ENCODE results near the gene TTI1.
A peak's percentile ranks its signal among the peaks of the same experiment; 100 is the strongest.
"Not testable (repeated sequence)": the region's sequence is repeated elsewhere in the genome, so short reads cannot be mapped to it uniquely, and the experiment has no call there.

Gene TTI1

GRCh38 chr20:38009416-38009815 lies 23.8 kb downstream of the TTI1 start:
- DNase-seq (ENCODE audit: low spot score), result not testable (repeated sequence)

DNA sequence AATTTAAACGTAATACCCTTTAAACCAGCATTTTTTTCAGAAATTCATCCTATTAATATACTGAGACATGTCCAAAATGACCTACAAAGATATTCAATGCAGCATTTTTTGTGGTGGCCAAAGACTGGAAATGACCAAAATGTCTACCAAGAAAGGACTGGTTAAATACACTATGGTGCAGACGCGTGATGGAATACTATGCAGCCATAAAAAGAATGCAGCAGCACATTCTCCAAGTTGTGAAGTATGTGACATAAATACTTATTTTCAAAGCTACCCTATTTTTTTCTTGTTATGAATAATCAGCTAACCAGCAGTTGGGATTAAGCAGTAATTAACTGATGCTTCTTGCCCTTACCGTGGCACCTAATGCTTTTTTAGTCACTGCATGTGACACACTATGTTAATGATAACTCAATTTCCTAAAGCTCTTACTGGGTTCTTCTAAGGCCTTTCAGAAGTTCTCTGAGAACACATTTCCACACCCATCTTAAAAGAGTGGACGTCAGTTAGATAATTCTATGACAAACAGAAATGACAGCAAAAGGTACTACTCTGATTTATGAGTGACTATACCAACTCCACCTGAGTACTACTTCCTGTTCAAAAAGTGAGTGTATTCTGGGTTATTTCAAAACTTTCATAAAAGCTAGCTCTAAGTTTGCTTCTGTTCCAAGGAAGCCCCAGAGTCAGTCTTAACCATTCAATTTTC lies 24.9 kb downstream of the TTI1 start:
- DNase-seq (ENCODE audit: low spot score), result no peak

GRCh38 chr20:38007526-38007925 lies 25.7 kb downstream of the TTI1 start:
- DNase-seq (ENCODE audit: low spot score), result peak; percentile 78

GRCh38 chr20:38005903-38006302 lies 27.4 kb downstream of the TTI1 start:
- DNase-seq (ENCODE audit: low spot score), result no peak

GRCh38 chr20:38004416-38004815 lies 28.8 kb downstream of the TTI1 start:
- DNase-seq (ENCODE audit: low spot score), result no peak

DNA sequence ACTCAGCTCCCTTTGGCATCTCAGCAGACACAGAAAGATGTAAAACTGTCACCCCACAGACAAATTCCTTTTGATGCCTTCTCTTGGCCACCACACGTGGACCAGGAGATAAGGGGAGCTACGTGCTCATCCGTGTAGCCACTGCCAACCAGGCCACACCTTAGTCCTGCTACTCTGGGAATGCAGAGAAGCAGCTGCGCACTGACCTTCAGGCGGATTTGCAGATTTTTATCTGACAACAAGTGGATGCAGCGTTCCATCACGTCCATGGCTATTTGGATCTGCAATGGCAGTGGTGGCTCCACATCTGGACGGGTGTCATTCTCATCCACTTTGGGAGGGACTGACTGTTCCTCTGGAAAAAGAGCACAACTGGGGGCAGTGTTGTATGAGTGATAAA lies 30.8 kb downstream of the TTI1 start:
- DNase-seq (ENCODE audit: low spot score), result no peak

DNA sequence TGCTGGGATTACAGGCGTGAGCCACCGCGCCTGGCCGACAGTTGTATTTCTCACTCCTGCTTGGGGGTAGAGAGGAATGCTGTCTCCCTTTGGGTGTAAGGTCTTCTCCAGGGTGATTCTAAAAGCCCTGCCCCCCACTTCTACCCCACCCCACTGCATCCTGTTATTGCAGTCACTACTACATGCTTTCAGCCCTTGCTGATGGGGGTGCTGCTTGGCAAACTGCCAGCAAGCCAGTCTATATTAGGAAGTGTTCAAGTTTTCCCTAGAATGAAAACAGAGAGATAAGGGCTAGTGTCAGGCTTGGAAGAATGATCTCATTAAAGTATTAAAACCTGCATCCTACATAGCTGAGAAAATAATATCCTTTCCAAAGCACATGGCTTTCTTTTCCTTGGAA lies 31.3 kb downstream of the TTI1 start:
- no peak for DNase-seq (ENCODE audit: low spot score)

DNA sequence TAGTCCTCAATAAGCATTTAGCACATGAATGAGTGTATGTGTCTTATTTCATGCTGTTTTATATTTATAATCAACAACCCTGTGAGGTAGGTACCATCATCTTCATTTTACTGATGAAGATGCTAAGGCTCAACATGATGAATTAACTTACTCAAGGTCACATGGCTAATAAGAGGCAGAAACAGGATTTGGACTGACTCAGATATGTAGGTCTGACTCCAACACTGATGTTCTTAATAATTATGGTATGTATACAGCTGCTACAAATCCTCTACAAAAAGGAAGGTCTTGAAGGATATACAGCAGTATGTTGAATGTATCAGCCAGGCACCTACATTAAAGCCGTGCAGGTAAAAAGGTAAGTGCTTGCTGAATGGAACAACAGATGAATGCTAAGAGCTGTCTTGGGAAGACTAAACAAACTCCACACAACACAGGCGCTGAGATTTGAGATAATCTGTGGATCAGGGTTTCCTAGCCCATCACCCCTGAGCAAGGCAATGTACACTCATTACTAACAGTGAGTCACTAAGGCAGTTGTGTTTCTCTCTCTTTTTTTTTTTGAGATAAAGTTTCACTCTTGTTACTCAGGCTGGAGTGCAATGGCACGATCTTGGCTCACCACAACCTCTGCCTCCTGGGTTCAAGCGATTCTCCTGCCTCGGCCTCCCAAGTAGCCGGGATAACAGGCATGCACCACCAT lies 31.9 kb downstream of the TTI1 start:
- DNase-seq (ENCODE audit: low spot score), result no peak

DNA sequence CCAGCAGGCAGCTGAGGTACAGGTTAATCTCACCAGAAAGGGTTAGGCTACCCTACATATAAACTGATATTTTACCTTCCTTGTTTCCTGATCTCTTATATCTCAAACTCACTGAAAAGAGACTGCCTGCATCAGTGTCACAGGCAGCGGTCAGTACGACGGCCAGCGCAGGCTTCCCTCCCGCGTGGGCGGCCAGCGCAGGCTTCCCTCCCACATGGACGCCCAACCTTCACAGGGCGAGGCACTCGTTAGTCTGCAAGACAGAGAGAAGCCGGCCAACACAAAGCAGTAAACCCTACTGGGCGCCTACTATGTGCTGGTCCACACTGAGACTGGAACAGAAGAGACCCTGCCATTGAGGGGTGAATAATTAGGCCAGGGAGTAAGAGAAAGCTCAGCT lies 33.0 kb downstream of the TTI1 start:
- no peak for DNase-seq (ENCODE audit: low spot score)

DNA sequence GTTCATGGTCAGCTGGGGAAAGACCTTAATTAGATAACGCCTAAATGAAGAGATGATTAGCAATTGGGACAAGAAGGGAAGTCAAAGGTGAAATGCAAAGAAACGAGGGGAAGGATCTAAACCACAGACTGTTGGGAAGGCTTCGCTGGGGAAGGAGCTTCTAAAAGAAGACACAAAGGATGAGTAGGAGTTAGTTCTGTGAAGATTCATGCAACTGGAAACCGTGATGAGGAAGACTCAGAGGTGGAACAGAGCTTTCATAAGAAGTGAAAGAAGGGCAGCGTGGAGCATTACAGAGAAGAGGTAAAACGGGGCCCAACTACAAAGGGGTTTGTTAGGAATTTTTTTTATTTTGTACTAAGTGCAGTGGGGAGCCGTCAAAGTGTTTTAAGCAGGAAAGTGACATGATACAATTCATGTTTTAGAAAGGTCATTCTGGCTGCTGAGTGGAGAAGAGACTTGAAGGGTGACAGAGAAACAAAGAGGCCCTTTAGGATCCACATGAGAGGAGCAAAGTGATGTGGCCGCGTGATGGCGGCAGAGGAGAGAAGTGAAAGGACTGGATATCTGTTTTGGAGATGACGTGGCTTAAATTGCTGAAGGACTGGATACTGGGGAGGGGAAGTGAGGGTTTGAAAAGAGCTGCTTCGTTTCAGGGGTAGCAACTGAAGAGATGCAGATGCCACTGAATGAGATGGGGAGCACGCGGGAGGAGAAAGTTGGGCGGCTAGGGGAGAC lies 33.6 kb downstream of the TTI1 start:
- no peak for DNase-seq (ENCODE audit: low spot score)

DNA sequence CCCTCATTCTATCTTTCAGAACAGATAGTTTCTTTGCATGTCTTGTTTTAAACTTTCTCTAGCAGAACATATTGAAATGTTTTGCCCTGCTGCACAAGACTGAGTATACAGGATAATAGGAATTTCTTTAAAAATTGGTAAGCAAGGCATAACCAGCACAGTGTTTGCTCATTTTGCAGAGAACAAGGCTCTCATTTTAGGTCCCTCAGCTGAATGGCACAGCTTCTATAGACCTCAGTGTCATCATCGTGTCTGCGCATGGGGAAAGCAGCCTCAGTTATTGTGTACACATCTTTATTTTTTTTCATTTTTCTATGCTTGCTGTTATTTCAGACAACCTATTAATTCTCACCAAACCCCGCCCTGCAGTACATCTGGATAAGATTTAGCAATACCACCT lies 35.7 kb downstream of the TTI1 start:
- DNase-seq (ENCODE audit: low spot score), result no peak

GRCh38 chr20:37995856-37996605 lies 37.2 kb downstream of the TTI1 start:
- no peak for DNase-seq (ENCODE audit: low spot score)

DNA sequence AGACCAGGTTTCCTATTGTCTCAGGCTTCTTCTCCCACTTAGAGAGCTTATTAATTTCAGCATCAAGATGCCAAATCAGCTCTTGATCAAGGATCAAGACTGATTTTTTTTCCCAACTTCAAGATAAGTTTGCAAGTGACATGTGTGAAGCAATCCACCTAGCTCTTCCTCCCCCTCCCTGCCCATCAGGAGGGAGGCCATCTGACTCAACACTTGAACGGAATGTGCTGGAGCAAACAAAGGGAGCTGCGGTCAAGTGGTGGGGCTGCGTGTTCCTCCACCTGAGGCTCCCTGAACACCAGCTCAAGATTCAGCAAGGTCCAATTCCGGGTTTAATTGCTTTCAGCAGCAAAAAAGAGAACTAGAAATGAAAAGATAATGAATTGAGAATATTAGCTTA lies 38.7 kb downstream of the TTI1 start:
- DNase-seq (ENCODE audit: low spot score), result no peak

DNA sequence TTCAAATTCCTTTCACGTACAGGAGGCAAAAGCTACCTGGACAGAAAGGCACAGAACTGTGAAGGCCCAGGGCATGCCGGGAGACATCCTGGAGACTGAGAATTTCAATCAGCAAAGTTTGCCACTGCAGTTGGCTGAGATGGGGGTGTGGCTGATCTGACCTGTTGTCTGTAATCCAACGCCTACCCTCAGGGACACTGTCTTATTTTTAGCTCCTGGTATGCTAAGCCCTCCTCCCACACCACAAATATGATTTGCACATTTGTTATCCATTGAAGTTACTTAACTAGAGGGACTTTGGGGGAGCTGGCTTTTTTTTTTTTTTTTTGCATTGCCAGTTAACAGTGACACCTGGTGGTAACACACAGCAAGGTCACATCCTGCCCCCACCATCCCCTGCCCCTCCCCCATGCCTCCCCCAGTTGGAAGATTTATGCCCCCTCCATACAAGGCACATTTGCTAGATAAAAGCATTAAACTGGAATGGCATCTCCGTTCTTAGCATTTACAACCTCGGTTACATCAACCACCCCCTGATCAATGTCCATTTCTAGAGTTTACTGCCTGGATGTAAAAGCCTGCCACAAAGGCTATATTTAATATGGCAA lies 40.4 kb downstream of the TTI1 start:
- DNase-seq (ENCODE audit: low spot score), result peak; percentile 71

DNA sequence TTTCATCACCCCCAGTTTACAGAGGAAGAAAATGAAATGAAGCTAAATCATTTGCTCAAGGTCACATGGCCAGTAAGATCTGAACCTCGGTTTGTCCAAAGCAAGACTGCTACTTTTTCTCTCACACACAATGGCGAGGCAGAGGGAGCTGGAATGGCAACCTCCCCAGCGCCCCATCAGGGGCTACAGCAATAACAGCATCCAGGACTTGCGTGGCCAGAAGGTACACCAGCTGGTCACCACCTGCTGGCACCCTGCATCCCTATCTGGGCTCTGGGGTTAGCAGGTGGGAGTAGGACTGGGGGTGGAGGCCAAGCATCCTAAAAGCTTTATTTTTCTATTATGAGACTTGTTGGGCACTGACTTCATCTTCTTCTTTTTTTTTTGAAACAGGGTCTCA lies 41.3 kb downstream of the TTI1 start:
- DNase-seq (ENCODE audit: low spot score), result no peak

DNA sequence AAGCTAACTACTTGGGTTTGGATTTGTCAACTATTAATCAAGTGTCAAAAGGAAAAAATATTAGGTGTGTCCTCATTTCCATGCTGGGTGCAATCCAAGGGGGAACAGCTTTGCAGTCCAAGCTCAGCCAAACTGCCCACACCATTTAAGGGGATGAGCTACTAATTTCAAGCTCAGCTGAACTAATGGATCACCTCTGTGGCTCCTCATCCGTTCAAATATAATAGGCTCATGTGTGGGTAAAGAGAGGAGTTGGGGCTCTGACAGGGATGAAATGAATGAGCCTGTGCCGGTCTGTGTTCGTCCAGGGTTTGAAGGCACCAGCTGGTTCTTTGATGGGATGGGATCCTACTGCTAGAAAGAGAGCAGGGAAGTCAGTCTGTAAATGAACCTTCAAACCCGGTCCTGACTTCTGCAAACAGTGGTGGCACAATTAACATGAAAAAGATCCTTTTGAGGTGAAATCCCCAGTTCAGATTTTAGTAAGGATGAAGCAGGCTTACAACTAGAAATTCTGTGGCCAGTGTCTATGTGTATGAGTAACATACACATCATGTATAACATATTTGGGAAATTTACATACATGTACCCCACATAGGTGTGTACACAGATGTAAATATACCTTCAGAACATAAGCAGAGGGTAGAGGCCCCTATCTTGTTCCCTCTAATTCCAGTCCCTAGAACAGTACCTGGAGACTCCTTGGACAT lies 41.9 kb downstream of the TTI1 start:
- DNase-seq (ENCODE audit: low spot score), result no peak

DNA sequence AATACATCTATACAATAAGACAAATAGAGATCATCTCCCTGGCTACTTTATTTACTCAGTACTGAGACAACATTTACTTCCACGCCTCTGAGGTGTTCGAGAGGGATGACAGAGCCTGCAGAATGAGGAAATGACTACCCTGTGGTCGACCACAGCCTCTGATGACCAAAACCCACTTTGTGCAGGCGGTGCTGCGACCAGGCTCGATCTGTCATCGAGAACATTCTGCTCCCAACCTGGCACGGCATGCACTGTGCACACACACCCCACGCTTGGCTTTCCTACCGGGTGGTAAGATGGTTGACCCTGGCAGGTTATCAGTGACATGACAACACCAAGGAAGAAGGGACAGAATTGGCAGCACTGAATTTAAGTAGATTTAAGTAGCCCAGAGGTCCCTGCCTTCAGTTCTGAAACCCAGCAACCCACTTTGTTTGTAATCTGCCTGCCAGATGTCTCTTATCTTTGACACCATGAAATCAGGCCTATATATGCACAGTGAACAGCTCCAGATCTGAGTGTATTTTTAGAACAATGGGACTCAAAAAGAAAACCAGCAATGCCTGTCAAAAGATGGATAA lies 42.6 kb downstream of the TTI1 start:
- DNase-seq (ENCODE audit: low spot score), result peak; percentile 48

- no peak for DNase-seq (ENCODE audit: low spot score)
These were observed 43.5 kb downstream of the TTI1 start for GRCh38 chr20:37989601-37990295.

DNA sequence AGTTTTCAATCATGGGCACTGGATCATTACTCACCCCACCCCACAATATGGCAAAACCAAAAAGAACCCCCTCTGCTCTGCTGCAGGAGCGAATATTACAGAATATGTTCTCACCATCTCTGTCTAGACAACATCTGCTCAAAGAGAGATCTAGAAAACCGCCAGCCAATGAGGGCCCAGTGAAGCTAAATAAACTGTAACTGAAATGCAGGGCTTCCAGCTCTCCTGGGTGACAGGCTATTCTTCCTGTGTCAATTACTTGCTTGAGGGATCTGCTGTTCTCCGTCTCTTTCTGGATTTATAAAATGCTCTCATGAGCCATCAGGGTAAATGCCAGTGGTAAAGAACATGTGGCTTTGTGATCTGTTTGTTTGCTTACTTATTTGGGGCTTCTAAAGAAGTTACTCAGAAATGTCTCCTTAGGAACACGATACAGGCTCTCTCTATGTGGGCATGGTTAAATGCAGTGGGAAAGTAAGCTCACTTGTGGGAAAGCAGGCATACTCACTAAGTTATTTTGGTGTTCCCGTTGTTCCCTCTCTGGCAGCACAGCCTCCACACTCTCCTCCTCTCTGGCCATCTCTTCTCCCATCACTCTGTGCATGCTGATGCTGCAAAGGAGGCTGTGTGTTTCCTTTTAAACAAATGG lies 44.8 kb downstream of the TTI1 start:
- no peak for DNase-seq (ENCODE audit: low spot score)
